Measurements from ENCODE around the gene DRAM2. TPM values are rescaled to one million over a fixed set of nuclear protein-coding genes. Genes with fewer than 3 reads are reported as not detected.

DRAM2 gene
- total and polyA plus RNA-seq, 2 of the 4 experiments (the other 2 are of a cell fraction) = 31.4 to 66.3 TPM

GRCh38 chr1:111164151-111164550 lies 24.3 kb upstream of the DRAM2 start:
- Histone ChIP-seq H3K14ac (replicated peaks; ENCODE audit: low read depth, low read length) (no peak overlapping the region), H2AFZ (replicated peaks; ENCODE audit: low read length, poor library complexity) (no peak overlapping the region), H4K20me1 (ENCODE audit: insufficient read depth, low read length) (no peaks in the 10 kb centered on the region), H3K4me2 (ENCODE audit: low read depth, low read length) (no peak overlapping the region), H4K8ac (ENCODE audit: low read depth in 2 of 2, low read length in 2 of 2) (no peak overlapping the region), H2BK5ac (ENCODE audit: low read depth, low read length, poor library complexity, severe bottlenecking) (no peak overlapping the region), H3K23ac (ENCODE audit: low read depth, low read length) (no peak overlapping the region), H3K4ac (ENCODE audit: low read depth, low read length) (no peak overlapping the region), H3K9me1 (ENCODE audit: insufficient read depth, low read length) (no peaks in the 10 kb centered on the region), H2AK9ac (replicated peaks; ENCODE audit: low read depth, low read length, poor library complexity) (no peak overlapping the region), H2BK15ac (ENCODE audit: low read depth, low read length) (no peak overlapping the region), H3K9me3 (ENCODE audit: control insufficient read depth, insufficient read depth, low read length) (no peaks in the 10 kb centered on the region), H3K27me3 (ENCODE audit: control insufficient read depth, insufficient read depth, low read length) (no peaks in the 10 kb centered on the region), H3K9ac (ENCODE audit: low read depth, low read length) (no peak overlapping the region), H2BK20ac (ENCODE audit: low read depth, low read length) (no peak overlapping the region), H2AK5ac (ENCODE audit: low read depth, low read length) (no peak overlapping the region), H2BK120ac (ENCODE audit: low read depth, low read length) (no peak overlapping the region), H3K4me1 (ENCODE audit: control insufficient read depth, insufficient read depth, low read length) (no peaks in the 10 kb centered on the region), H3K18ac (ENCODE audit: low read depth, low read length) (no peak overlapping the region), H4K5ac (ENCODE audit: low read depth, low read length) (no peak overlapping the region), H3K36me3 (ENCODE audit: control insufficient read depth, insufficient read depth, low read length) (peaks cover 7% of the 10 kb centered on the region), H3K79me1 (ENCODE audit: low read depth in 1 of 2, low read length in 2 of 2) (peaks cover 5 to 15% of the 10 kb centered on the region in 2 experiments; a peak in 3 of 4 replicates), H3K4me3 (ENCODE audit: insufficient read depth, low read depth, low read length) (no peak overlapping the region), H3K27ac (ENCODE audit: insufficient read depth, low read length) (no peak overlapping the region), H4K91ac (ENCODE audit: insufficient read depth, low read depth, low read length) (no peak overlapping the region), H3K56ac (ENCODE audit: extremely low read depth, insufficient read depth, low read length) (no peak overlapping the region)
- in situ Hi-C loops (cut with MboI; ENCODE audit: low sequenced_read_pairs) (no loop called here), intact Hi-C loops (cut with micrococcal nuclease) (loop anchor here (5.0 kb wide), 1 partner anchor 122 kb away; no protein-coding TSS in a partner anchor), dilution Hi-C loops (cut with HindIII; ENCODE audit: low sequenced_read_pairs, unreplicated experiment) (no loop called here)
- TF ChIP-seq SMC3 (IDR thresholded peaks at IDR 0.05; ENCODE audit: low read depth, low read length) (no peak), MXI1 (IDR thresholded peaks at IDR 0.05; ENCODE audit: borderline replicate concordance, low read depth, low read length) (no peak), CTCF (conservative IDR thresholded peaks at IDR 0.05; ENCODE audit: low read depth, low read length) (no peak)
- CTCF ChIA-PET = no interaction called here
- DNase-seq = no peak
- POLR2A ChIA-PET (ENCODE audit: unreplicated experiment) = no interaction called here
- WGBS, 2 experiments (ENCODE audit: extremely low coverage in 2 of 2, insufficient read length in 1 of 2) = no CpG with 5 or more reads among the region's 2 CpGs
- ATAC-seq (ENCODE audit: low read depth) = no peak
- BruUV-seq (replicated peaks) = no TSS peak
